ENCODE data around the gene SPEM3. TPM values are rescaled to one million over a fixed set of nuclear protein-coding genes. Genes with fewer than 3 reads are reported as not detected.

SPEM3 gene
- total and polyA plus RNA-seq, 4 donors: not detected

DNA sequence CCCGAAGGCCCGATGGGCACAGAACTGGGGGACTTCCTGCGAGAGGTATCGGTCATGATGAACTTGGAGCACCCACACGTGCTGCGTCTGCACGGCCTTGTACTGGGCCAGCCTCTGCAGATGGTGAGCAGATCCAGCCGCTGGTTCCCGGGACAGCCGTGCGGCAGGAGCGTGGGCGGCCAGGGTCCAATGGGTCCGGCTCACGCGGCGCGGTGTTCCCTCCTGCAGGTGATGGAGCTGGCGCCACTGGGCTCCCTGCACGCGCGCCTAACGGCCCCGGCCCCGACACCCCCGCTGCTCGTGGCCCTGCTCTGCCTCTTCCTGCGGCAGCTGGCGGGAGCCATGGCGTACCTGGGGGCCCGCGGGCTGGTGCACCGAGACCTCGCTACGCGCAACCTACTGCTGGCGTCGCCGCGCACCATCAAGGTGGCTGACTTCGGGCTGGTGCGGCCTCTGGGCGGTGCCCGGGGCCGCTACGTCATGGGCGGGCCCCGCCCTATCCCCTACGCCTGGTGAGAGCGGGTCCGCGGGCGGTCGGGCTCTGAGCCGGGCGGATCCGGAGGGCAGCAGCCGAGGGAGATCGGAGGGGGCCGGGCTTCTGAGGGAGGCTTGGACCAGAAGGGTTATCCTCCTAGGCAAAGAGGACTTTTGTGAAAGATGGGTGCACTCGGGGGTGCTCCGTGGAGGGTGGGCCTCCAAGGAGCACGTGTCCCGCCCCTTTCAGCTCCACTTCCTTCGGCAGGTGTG is 44.7 kb upstream of the SPEM3 start:
- H3K27ac ChIP-seq (ENCODE audit: low read depth in 1 of 2, low read length in 1 of 2): no peak overlapping the region
- 11 to 28% methylated on average over 63 to 65 of the region's 65 CpGs for WGBS, 2 donors
- H3K4me3 ChIP-seq: peak overlapping the region; percentile 11
- H3K9ac ChIP-seq (ENCODE audit: insufficient read depth in 1 of 2, low read length in 2 of 2): no peak overlapping the region
- H3K36me3 ChIP-seq (ENCODE audit: control insufficient read depth in 4 of 4, insufficient read depth in 4 of 4, low read length in 4 of 4): peaks cover 0 to 13% (median 3%) of the 10 kb centered on the region in 4 donors
- TF ChIP-seq, protein P1, sequence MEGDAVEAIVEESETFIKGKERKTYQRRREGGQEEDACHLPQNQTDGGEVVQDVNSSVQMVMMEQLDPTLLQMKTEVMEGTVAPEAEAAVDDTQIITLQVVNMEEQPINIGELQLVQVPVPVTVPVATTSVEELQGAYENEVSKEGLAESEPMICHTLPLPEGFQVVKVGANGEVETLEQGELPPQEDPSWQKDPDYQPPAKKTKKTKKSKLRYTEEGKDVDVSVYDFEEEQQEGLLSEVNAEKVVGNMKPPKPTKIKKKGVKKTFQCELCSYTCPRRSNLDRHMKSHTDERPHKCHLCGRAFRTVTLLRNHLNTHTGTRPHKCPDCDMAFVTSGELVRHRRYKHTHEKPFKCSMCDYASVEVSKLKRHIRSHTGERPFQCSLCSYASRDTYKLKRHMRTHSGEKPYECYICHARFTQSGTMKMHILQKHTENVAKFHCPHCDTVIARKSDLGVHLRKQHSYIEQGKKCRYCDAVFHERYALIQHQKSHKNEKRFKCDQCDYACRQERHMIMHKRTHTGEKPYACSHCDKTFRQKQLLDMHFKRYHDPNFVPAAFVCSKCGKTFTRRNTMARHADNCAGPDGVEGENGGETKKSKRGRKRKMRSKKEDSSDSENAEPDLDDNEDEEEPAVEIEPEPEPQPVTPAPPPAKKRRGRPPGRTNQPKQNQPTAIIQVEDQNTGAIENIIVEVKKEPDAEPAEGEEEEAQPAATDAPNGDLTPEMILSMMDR (IDR thresholded peaks at IDR 0.05; ENCODE audit: control extremely low read depth, extremely low read depth): no peak
- peak; percentile 57 to 71 (median 69) for DNase-seq
- ATAC-seq (ENCODE audit: insufficient read depth, low FRiP score): no peak
- H3K9me3 ChIP-seq (ENCODE audit: control insufficient read depth in 4 of 4, insufficient read depth in 3 of 4, low read length in 3 of 4): no peaks in the 10 kb centered on the region
- peaks cover 0 to 9% (median 0%) of the 10 kb centered on the region in 3 donors for H3K27me3 ChIP-seq (ENCODE audit: control insufficient read depth in 3 of 3, insufficient read depth in 3 of 3, low read length in 2 of 3)
- H3K4me1 ChIP-seq (ENCODE audit: control insufficient read depth in 5 of 5, insufficient read depth in 5 of 5, low read length in 5 of 5): peaks cover 0 to 30% (median 15%) of the 10 kb centered on the region in 5 donors

DNA sequence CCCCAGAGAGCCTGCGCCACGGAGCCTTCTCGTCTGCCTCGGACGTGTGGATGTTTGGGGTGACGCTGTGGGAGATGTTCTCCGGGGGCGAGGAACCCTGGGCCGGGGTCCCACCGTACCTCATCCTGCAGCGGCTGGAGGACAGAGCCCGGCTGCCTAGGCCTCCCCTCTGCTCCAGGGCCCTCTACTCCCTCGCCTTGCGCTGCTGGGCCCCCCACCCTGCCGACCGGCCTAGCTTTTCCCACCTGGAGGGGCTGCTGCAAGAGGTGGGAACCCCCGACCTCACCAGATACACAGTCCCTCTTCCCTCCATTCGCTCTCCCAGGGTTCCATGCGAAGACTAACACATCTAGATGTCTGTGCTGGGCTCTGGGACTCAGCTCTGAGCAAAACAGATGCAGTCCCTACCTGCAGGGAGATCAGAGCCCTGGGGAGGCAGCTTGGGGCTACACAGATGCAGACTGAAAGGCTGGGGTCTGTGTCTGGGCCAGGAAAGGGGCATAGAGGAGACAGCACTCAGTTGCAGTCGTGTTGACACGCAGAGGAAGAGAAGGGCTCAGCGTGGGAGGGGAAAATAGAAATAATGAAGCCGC is 44.1 kb upstream of the SPEM3 start:
- 51 to 55% methylated on average over 23 of the region's 23 CpGs for WGBS, 2 donors
- ATAC-seq (ENCODE audit: insufficient read depth, low FRiP score): no peak
- H3K4me3 ChIP-seq: no peak overlapping the region
- H3K9ac ChIP-seq (ENCODE audit: insufficient read depth in 1 of 2, low read length in 2 of 2): no peak overlapping the region
- peaks cover 0 to 18% (median 7%) of the 10 kb centered on the region in 4 donors for H3K36me3 ChIP-seq (ENCODE audit: control insufficient read depth in 4 of 4, insufficient read depth in 4 of 4, low read length in 4 of 4)
- DNase-seq: no peak
- H3K9me3 ChIP-seq (ENCODE audit: control insufficient read depth in 4 of 4, insufficient read depth in 3 of 4, low read length in 3 of 4): no peaks in the 10 kb centered on the region
- TF ChIP-seq, protein P1 (IDR thresholded peaks at IDR 0.05; ENCODE audit: control extremely low read depth, extremely low read depth): no peak
- peaks cover 0 to 9% (median 0%) of the 10 kb centered on the region in 3 donors for H3K27me3 ChIP-seq (ENCODE audit: control insufficient read depth in 3 of 3, insufficient read depth in 3 of 3, low read length in 2 of 3)
- peak overlapping the region in 1 of 2 donors; percentile 35 for H3K27ac ChIP-seq (ENCODE audit: low read depth in 1 of 2, low read length in 1 of 2)
- H3K4me1 ChIP-seq (ENCODE audit: control insufficient read depth in 5 of 5, insufficient read depth in 5 of 5, low read length in 5 of 5): peaks cover 0 to 30% (median 15%) of the 10 kb centered on the region in 5 donors

DNA sequence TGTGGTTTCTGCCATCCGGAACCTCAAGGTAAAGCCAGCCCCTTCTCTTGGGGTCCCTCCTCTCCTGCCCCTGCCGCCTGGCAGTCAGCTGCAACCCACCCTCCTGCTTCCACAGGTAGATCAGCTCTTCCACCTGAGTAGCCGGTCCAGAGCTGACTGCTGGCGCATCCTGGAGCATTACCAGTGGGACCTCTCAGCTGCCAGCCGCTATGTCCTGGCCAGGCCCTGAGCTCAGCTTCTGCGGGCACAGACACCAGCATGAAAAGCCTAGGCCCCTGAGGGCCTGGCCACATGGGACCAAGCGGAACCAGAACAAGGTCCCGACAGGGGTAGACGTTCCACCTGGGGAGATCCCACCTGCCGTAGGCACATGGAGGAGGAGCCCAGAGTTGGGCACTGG is 39.8 kb upstream of the SPEM3 start:
- Histone ChIP-seq H3K9ac (ENCODE audit: insufficient read depth in 1 of 2, low read length in 2 of 2) (no peak overlapping the region), H3K27ac (ENCODE audit: low read depth in 1 of 2, low read length in 1 of 2) (no peak overlapping the region), H3K4me3 (no peak overlapping the region), H3K4me1 (ENCODE audit: control insufficient read depth in 5 of 5, insufficient read depth in 5 of 5, low read length in 5 of 5) (peaks cover 0 to 16% (median 4%) of the 10 kb centered on the region in 5 donors), H3K36me3 (ENCODE audit: control insufficient read depth in 4 of 4, insufficient read depth in 4 of 4, low read length in 4 of 4) (peaks cover 0 to 37% (median 19%) of the 10 kb centered on the region in 4 donors), H3K27me3 (ENCODE audit: control insufficient read depth in 3 of 3, insufficient read depth in 3 of 3, low read length in 2 of 3) (no peaks in the 10 kb centered on the region), H3K9me3 (ENCODE audit: control insufficient read depth in 4 of 4, insufficient read depth in 3 of 4, low read length in 3 of 4) (peaks cover 0 to 4% (median 0%) of the 10 kb centered on the region in 4 donors)
- TF ChIP-seq, protein P1 (IDR thresholded peaks at IDR 0.05; ENCODE audit: control extremely low read depth, extremely low read depth): no peak
- no peak for ATAC-seq (ENCODE audit: insufficient read depth, low FRiP score)
- DNase-seq: no peak
- 96% methylated on average over 9 to 10 of the region's 10 CpGs for WGBS, 2 donors

Data from lung (tissue), 12 donors.